Measurements from ENCODE around the gene NEU4.

The NEU4 gene

GRCh38 chr2:241865957-241866789, 57.2 kb downstream of the NEU4 start:
- FAIRE-seq, result no peak

Measured in colon (tissue), 2 donors.